Subcutaneous adipose tissue (tissue), 4 donors: Measurements from ENCODE around the gene SGTA. TPM values are rescaled to one million over a fixed set of nuclear protein-coding genes. Genes with fewer than 3 reads are reported as not detected.

Source experiments
- total RNA-seq, 4 donors: library from RNA; depleted of rRNA; stranded (reverse); fragments of >200 nt; gene quantifications; one replicate each; pipeline ENCODE4 v1.1.0, GENCODE V29; 2016
- TF ChIP-seq, protein P1 (sequence below): fragments of 450-650 bp; IDR thresholded peaks from one replicate; pipeline ENCODE4 v1.5.1; 2016; ENCODE audit warnings: low read depth, mild to moderate bottlenecking, control low read depth, antibody characterized with exemption, moderate library complexity

Gene SGTA
- total RNA-seq, 4 donors from 2014 or later: 14.8 to 43.1 (median 24.2) TPM

DNA sequence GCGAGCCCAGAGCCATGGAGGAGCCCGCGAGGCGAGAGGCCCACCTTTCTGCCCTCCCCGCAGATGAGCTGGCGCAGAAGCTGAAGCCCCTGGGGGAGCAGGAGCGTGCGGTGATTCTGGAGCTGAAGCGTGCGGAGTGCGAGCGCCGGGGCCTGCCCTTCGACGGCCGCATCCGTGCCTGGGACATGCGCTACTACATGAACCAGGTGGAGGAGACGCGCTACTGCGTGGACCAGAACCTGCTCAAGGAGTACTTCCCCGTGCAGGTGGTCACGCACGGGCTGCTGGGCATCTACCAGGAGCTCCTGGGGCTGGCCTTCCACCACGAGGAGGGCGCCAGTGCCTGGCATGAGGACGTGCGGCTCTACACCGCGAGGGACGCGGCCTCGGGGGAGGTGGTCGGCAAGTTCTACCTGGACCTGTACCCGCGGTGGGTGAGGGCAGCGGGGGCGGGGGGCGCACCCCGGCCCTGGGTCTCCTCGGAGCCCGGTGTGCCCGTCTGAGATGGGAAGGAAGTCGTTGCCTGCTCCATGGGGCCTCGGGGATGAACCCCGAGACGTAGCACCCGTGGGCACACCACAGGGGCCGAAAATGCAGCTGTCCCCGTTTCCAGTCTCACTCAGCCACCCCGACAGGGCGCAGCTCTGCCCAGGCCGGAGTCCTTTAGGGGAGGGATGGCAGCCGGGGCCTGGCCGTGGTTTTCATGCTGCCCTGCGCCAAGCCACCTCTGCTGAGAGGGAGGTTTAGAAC lies 24.5 kb upstream of the SGTA start:
- TF ChIP-seq, protein P1, sequence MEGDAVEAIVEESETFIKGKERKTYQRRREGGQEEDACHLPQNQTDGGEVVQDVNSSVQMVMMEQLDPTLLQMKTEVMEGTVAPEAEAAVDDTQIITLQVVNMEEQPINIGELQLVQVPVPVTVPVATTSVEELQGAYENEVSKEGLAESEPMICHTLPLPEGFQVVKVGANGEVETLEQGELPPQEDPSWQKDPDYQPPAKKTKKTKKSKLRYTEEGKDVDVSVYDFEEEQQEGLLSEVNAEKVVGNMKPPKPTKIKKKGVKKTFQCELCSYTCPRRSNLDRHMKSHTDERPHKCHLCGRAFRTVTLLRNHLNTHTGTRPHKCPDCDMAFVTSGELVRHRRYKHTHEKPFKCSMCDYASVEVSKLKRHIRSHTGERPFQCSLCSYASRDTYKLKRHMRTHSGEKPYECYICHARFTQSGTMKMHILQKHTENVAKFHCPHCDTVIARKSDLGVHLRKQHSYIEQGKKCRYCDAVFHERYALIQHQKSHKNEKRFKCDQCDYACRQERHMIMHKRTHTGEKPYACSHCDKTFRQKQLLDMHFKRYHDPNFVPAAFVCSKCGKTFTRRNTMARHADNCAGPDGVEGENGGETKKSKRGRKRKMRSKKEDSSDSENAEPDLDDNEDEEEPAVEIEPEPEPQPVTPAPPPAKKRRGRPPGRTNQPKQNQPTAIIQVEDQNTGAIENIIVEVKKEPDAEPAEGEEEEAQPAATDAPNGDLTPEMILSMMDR: no peak

DNA sequence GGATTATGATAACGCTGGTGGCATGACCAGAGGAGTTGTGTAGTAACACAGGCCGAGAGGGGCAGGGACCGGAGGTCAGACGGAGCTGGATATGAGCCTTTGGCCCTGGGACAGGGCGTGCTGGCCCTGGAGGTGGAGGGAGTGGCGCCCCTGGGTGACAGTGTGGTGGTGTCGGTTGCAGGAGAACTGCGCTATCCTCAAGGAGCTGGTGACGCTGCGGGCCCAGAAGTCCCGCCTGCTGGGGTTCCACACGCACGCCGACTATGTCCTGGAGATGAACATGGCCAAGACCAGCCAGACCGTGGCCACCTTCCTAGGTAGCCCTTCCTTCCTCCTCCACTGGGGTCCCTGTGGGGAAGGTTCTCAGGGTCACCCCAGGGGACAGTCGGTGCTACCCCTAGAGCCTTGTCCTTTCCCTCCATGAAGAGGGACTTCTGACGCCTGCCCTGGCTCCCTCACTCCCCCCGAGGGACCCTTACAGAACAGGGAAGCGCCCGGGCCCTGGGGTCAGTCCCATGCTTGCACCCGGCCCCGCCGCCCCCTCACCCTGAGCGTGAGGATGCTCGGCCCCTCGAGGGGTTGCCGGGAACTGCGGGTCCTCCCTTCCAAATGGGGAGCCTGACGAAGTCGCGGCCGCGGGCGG lies 23.8 kb upstream of the SGTA start:
- TF ChIP-seq, protein P1: no peak

DNA sequence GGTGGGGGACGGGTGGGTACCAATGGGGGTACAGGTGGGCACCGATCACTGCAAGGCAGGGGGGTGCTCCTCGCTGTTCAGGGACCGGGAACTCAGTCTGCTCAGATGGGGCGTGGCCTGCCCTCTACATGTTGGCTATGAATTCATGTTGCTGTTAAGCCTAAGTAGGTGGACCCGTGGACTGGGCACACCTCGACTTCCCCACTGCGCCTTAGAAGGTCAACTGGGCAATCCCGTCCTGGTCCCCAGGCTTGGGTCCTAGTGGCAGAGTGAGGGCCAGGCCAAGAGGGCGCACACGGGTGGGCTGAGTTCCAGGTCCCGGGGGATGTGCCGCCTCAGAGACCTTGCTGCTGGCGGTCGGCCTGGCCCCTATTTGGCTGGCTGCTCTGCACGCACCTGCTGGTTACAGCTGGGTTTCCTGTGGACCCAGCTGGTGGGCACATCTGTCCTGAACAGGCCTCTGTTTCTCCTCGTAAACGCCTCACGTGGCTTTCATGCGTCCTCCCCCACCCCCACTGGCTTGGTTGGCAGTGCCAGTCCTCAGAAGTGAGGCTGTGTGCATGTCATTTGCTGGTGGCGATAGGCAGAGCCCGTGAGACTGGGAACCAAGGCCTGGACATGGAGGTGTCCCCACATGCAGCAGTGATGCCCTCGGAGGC lies 23.0 kb upstream of the SGTA start:
- TF ChIP-seq, protein P1: no peak

DNA sequence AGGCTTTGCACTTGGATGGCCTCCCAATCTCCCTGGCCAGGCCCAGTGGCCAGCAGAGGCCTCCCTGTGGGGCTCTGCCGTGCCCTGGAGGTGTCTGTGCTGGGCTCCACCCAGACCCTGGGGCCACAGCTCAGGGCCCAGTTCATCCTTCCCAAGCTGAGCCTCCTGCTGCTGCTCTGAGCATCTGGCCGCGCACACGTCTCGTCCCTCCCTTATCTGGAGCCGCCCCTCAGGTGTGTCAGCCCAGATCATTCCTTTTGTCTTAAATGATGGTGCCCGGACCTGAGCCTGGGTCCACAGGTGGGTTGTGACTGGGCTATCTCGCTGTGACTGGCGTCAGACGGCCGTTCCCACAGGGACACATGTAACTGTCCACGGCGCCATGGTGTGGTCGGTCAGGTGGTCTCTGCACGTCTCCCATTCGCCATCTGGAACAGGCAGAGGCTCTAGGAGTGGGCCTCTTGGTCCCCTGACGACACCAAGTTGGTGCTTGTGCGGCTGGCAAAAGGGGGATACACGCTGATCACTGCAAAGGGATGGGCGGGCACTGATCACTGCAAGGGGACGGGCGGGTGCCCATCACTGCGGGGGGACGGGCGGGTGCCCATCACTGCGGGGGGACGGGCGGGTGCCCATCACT lies 22.3 kb upstream of the SGTA start:
- TF ChIP-seq, protein P1: no peak

DNA sequence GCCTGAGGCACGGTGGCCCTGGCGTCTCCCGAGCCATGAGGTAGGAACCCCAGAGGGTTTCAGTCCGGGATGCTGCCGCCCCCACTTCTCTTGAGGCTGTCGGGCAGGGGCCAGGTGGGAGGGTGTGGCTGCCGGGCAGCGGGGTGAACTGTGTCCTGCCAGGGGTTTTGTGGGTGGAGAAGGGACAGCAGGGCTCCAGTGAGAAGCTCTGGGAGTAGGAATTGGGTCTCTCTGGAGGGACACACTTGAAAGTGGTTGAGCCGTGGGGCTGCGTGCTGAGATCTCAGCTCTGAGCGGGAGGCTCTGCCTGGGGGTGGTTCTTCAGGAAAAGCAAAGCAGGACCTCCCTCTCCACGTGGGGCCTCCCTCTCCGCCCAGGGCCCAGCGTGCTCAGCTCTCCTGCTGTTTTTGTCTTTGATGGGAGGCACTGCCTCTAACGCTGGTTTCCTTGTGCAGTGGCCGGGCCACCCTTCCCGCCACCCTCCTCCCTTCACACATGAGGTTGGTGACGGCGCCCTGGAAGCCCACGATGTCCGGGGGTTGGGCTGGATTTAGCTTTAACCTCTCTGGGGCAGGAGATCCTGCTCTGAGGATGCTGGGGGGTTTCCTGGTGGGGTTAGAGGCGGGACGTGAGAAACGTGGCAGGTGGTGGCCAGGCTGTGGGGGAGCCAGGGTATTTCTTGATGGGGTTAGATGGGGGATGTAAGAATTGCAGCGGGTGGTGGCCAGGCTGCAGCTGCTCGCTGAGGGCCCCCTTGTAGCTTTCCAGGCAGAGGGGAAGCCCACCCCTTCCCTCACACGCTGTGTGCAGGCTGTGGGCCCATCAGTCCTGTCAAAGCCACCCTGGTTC lies 21.3 kb upstream of the SGTA start:
- TF ChIP-seq, protein P1: no peak

DNA sequence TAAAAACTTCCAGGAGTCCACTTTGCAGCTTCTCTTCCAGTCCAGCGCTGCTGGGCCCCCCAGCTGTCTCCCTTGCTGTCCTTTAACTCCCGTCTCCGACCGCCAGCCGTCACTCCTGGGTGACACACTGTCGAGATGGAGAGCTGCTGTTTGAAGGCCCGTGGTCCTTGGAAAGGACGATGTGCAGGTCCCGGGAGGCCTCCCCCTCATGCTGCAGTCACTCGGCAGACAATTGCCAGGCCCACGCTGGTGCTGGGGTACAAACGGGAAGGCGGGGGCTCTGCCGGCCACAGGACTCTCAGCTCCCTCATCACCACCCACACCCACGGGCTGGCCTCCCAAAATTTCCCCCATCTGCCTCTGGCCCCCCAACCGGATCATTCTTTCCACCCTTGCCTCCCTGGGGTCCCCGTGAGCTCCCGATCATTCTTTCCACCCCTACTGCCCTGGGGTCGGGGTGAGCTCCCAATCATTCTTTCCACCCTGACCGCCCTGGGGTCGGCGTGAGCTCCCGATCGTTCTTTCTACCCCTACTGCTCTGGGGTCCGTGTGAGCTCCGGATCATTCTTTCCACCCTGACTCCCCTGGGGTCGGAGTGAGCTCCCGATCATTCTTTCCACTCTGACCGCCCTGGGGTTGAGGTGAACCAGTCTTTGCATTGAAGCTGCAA lies 20.5 kb upstream of the SGTA start:
- TF ChIP-seq, protein P1: no peak
